Transverse colon (tissue), 4 donors: ENCODE data around the gene DKC1. TPM values are rescaled to one million over a fixed set of nuclear protein-coding genes. Genes with fewer than 3 reads are reported as not detected.

ENCODE experiments used
- DNase-seq: peaks from one replicate; pipeline ENCODE4 v3.0.0-alpha.2; 2019
- H3K27ac ChIP-seq, 4 donors: fragments of 200-600 bp; sonication (generic); 2 replicates each; pipeline ENCODE4 v1.5.1; 2016 to 2018; ENCODE audit warnings: inconsistent platforms in 4 of 4
- H3K27me3 ChIP-seq: fragments of 200-600 bp; sonication (generic); 2 replicates; pipeline ENCODE4 v1.5.1; 2017; ENCODE audit warnings: inconsistent platforms
- H3K36me3 ChIP-seq, 4 donors: fragments of 200-600 bp; sonication (generic); 2 replicates each; pipeline ENCODE4 v1.5.1; 2017 to 2019; ENCODE audit warnings: inconsistent platforms in 4 of 4
- H3K4me1 ChIP-seq, 4 donors: fragments of 200-600 bp; sonication (generic); 2 replicates each; pipeline ENCODE4 v1.5.1; 2017 to 2020; ENCODE audit warnings: inconsistent platforms in 4 of 4
- H3K4me3 ChIP-seq, 4 donors: fragments of 200-600 bp; sonication (generic); 1 replicate in 1 of 4; 2 replicates in 3 of 4; pipeline versions ENCODE4 v1.5.1 to v1.6.1; 2017 to 2019; ENCODE audit warnings: inconsistent platforms in 4 of 4
- H3K9me3 ChIP-seq, 2 donors: fragments of 200-600 bp; sonication (generic); 2 replicates each; pipeline ENCODE4 v1.5.1; 2017 to 2019; ENCODE audit warnings: inconsistent platforms in 2 of 2
- CTCF ChIP-seq, 5 experiments: fragments of 200-600 bp in 3 of 5; fragments of 450-650 bp in 2 of 5; sonication (generic) in 3 of 5; IDR thresholded peaks; 1 replicate in 2 of 5; 2 replicates in 3 of 5; pipeline ENCODE4 v1.5.1; 2016 to 2017; ENCODE audit warnings: antibody characterized with exemption in 5 of 5, inconsistent platforms in 3 of 5, mild to moderate bottlenecking in 2 of 5, moderate library complexity in 1 of 5
- EP300 ChIP-seq: sonication (generic); formaldehyde crosslinking; IDR thresholded peaks from one replicate; pipeline ENCODE4 v1.6.1; 2017; ENCODE audit warnings: antibody characterized with exemption, low read depth
- POLR2A ChIP-seq: fragments of 450-650 bp; IDR thresholded peaks from one replicate; pipeline ENCODE4 v1.6.1; 2016; ENCODE audit warnings: antibody characterized with exemption, mild to moderate bottlenecking, moderate library complexity
- POLR2AphosphoS5 ChIP-seq, 3 donors: sonication (generic); formaldehyde crosslinking; IDR thresholded peaks; one replicate each; pipeline ENCODE4 v1.6.1; 2016; ENCODE audit warnings: antibody characterized with exemption in 3 of 3
- WGBS, 2 donors: methylation state at CpG; one replicate each; pipeline ENCODE4 v1.1.5; 2018; ENCODE audit warnings: low coverage in 1 of 2; 5-methylcytosine and 5-hydroxymethylcytosine counted together
- in situ Hi-C, 4 donors: fragments of 200-750 bp; cut with MboI; loops; one replicate each; pipeline versions ENCODE4 v1.15.0 to v1.15.1; 2017; ENCODE audit warnings: low sequenced_read_pairs in 3 of 4, low pct_ligation_motif_present in 1 of 4, low pct_unique_long_range_greater_than_20kb in 1 of 4
- intact Hi-C: fragments of 100-400 bp; cut with DNase I; formaldehyde crosslinking; loops from one replicate; pipeline ENCODE4 v1.15.1; 2023; ENCODE audit warnings: low total_unique reads
- total RNA-seq, 4 donors: library from RNA; depleted of rRNA; stranded (reverse); fragments of >200 nt; gene quantifications; one replicate each; pipeline ENCODE4 v1.1.0, GENCODE V29; 2016

DKC1 gene
- total RNA-seq, 4 donors from 2014 or later, result 12.7 to 134 (median 24.9) TPM

- Histone ChIP-seq H3K27ac (no peak overlapping the region), H3K9me3 (no peaks in the 10 kb centered on the region), H3K4me3 (no peak overlapping the region), H3K36me3 (no peaks in the 10 kb centered on the region), H3K4me1 (peaks cover 0 to 8% (median 2%) of the 10 kb centered on the region in 4 donors), H3K27me3 (no peaks in the 10 kb centered on the region)
- 75% methylated on average over 4 of the region's 4 CpGs; no CpG with 5 or more reads in 1 of the 2 donors for WGBS, 2 donors
- intact Hi-C loops (no loop called here), in situ Hi-C loops (no loop called here)
- no peak for DNase-seq
- TF ChIP-seq EP300 (no peak), POLR2A (no peak), POLR2AphosphoS5 (IDR thresholded peaks at IDR 0.05) (no peak), CTCF (IDR thresholded peaks at IDR 0.05) (no peak)
Observed at GRCh38 chrX:154758696-154759095, 4.0 kb upstream of the DKC1 start.

DNA sequence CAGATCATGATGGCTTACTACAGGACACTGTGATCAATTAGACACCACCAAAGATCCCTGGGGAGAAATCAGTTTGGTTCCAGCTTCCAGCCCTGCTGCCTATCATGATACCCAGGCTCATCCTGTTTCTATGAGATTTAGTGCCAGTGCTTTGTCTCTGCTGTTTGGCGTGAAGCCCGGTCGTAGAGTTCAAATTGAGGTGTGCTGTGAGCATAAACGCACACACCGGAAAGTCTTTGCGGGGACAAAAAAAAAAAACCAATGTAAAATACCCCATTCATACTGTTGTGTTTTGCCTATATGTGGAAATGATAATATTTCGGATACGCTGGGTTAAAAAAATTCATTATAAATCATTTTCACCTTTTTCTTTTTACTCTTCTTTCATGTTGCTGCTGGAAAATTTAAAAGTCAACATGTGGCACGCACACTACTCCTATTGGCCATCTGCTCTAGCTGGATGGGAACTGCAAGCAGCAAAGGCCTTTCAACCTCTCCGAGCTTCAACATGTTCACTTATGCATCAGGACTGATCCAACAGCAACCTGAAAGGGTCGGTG, 607 bp upstream of the DKC1 start:
- in situ Hi-C loops, result no loop called here
- no peak for TF ChIP-seq POLR2A
- intact Hi-C loops, result no loop called here
- H3K4me1 ChIP-seq, result peaks cover 0 to 15% (median 3%) of the 10 kb centered on the region in 4 donors
- no peaks in the 10 kb centered on the region for H3K9me3 ChIP-seq
- H3K36me3 ChIP-seq, result no peaks in the 10 kb centered on the region
- DNase-seq, result peak; percentile 34
- WGBS, 2 donors, result 55% methylated on average over 11 of the region's 11 CpGs; no CpG with 5 or more reads in 1 of the 2 donors
- no peaks in the 10 kb centered on the region for H3K27me3 ChIP-seq
- H3K4me3 ChIP-seq, result peak overlapping the region in 3 of 4 donors; percentile 56 to 70 (median 68)
- H3K27ac ChIP-seq, result peak overlapping the region; percentile 76 to 89 (median 82)

- no peak overlapping the region for H3K4me3 ChIP-seq
- intact Hi-C loops (no loop called here), in situ Hi-C loops (no loop called here)
- H3K27me3 ChIP-seq, result no peaks in the 10 kb centered on the region
- H3K36me3 ChIP-seq, result peaks cover 0 to 4% (median 2%) of the 10 kb centered on the region in 4 donors
- no peaks in the 10 kb centered on the region for H3K9me3 ChIP-seq
- DNase-seq, result no peak
- no peaks in the 10 kb centered on the region for H3K4me1 ChIP-seq
- no peak overlapping the region for H3K27ac ChIP-seq
- 75% methylated on average over 5 of the region's 5 CpGs; no CpG with 5 or more reads in 1 of the 2 donors for WGBS, 2 donors
- TF ChIP-seq CTCF (IDR thresholded peaks at IDR 0.05), result no peak
- no peak for TF ChIP-seq POLR2A
- TF ChIP-seq POLR2AphosphoS5 (IDR thresholded peaks at IDR 0.05), result no peak
- TF ChIP-seq EP300, result no peak
Observed at GRCh38 chrX:154774622-154775021, 12.0 kb downstream of the DKC1 start.

GRCh38 chrX:154775419-154776349, 13.0 kb downstream of the DKC1 start:
- H3K27me3 ChIP-seq, result no peaks in the 10 kb centered on the region
- H3K9me3 ChIP-seq, result no peaks in the 10 kb centered on the region
- TF ChIP-seq CTCF (IDR thresholded peaks at IDR 0.05) (no peak), EP300 (no peak), POLR2A (no peak)
- WGBS, 2 donors, result 80 to 86% methylated on average over 3 to 15 of the region's 15 CpGs
- H3K4me3 ChIP-seq, result no peak overlapping the region
- intact Hi-C loops (no loop called here), in situ Hi-C loops (no loop called here)
- peaks cover 0 to 4% (median 2%) of the 10 kb centered on the region in 4 donors for H3K36me3 ChIP-seq
- no peak for DNase-seq
- H3K27ac ChIP-seq, result no peak overlapping the region
- H3K4me1 ChIP-seq, result no peaks in the 10 kb centered on the region
